MM.1S (cell line): Measurements from ENCODE around the gene FGD2.

Source experiments
- CTCF ChIP-seq: fragments of 300-600 bp; sonication (generic); IDR thresholded peaks from 2 replicates; pipeline ENCODE4 v1.5.1; 2016; ENCODE audit warnings: antibody characterized with exemption, low read length, mixed read lengths
- EZH2 ChIP-seq: fragments of 300-600 bp; sonication (generic); optimal IDR thresholded peaks from 2 replicates; pipeline ENCODE3; 2017; ENCODE audit warnings: low read depth, mild to moderate bottlenecking, antibody characterized with exemption, low read length, mixed read lengths

- TF ChIP-seq CTCF (no peak), EZH2 (no peak)
These were observed 5.7 kb upstream of the FGD2 start for GRCh38 chr6:36999751-37000125.
